Pericardium fibroblast (primary cell): ENCODE measurements around the gene GNG4. TPM values are rescaled to one million over a fixed set of nuclear protein-coding genes. Genes with fewer than 3 reads are reported as not detected.

ENCODE experiments used
- total RNA-seq: library from RNA; depleted of rRNA; stranded (reverse); fragments of >200 nt; gene quantifications from 2 replicates; pipeline ENCODE4 v1.2.3, GENCODE V29; 2015

The GNG4 gene
- total RNA-seq, result 0.09 and 0.58 TPM in 2 replicates

DNA sequence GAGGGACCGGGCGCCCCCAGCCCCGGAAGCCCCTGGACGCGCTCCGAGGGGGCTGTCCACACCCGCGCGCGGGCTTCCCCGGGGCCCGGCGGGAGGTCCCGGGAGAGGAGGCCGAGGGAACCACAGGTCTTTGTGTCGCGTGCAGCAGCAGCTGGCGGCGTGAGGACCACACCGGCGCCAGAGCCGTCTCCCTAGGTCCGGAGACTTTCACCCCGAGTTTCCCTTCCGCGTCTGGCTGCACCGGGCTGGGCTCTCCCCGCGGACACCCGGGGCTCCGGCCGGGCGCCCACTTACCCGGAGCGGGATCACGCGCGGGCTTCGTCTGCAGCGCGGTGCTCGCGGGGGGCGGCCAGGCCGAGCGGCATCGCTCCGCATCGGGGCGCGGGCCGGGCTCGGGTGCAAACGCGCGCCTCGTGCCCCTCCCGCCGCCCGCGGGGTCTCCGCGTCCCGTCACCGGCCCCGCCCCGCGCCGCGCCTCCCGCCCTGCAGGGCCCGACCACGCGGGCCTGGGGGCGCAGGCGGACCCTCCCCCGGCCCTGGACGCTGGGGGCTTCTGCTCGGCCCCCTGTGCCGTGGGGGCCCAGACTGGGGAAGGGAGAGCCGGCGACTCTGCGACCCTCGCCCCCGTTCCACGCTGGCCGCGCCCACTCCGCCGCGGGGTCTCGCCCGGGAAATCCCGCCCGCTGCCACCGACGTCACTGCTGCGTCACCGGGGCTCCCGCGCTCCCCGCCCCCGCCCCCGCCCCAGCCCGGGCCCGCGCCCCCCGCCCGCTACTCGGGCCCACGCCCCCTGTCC is at the start of gene GNG4:
GNG4 (minus strand) TSS at position 417 of the 796 bp plus-strand sequence. CDS start 65,946 bp downstream, outside the sequence.

DNA sequence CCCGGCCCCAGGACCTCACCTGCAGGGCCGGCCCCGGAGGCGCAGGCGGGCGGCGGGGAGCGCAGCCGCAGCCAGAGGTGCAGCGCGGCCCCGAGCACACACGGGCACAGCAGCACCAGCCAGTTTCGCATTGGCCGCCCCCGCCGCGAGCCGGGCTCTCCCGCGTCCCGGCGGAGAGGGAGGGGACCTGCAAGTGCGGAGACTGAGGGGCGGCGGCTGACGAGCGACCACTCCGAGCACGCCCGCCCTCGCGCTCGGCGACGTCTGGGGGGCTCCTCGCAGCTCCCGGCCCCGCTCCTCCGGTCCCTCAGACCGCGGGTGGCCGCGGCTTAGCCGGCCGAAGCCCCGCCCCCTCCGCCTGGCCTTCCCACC is 145.5 kb downstream of the GNG4 start, which contains the start of gene B3GALNT2:
B3GALNT2 (minus strand) TSS at position 331 of the 372 bp plus-strand sequence; CDS start at position 131, 200 bp downstream.

Other genes starting within 250 kb of the GNG4 start
- 17.1 and 17.7 TPM in 2 replicates for gene B3GALNT2, start 145.3 kb downstream of the GNG4 start, total RNA-seq
- gene LYST, start 217.1 kb upstream of the GNG4 start, total RNA-seq, result 4.7 and 6.5 TPM in 2 replicates